ENCODE data around the gene CP.

Gene CP

GRCh38 chr3:149181182-149181581, 40.4 kb downstream of the CP start:
- H3K9me3 Mint-ChIP-seq: no peaks in the 10 kb centered on the region
- DNase-seq (no peak), ATAC-seq (no peak)
- no peaks in the 10 kb centered on the region for H3K4me1 Mint-ChIP-seq
- H3K4me3 Mint-ChIP-seq: no peak overlapping the region
- no peaks in the 10 kb centered on the region for H3K27me3 Mint-ChIP-seq
- peaks cover 3% of the 10 kb centered on the region for H3K36me3 Mint-ChIP-seq (ENCODE audit: low read depth)
- no peak overlapping the region for H3K27ac Mint-ChIP-seq

DNA sequence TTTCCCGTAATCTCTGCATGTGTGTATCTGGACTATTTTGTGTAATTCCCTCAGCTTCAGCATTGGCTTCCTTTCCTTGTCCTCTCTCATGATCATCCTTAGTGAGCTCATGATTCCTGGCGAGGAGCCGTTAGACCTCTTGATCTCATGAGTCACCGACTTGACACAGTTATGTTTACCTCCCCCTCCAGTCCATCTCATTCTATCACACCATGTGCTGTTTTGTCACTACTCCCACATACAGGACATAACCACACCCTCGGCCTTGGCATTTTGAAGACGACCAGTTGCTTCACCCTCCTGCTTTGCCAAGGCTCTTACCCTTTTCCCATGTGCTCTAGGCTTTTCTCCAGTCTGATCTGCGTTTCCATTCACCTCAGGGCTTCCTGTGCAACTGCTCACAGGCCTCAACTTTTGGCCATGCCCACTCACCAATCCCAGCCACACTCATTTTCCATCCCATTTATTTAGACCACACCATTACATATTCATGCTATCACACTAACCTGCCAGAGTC, 41.5 kb downstream of the CP start:
- ATAC-seq (peak; percentile 40), DNase-seq (no peak)
- H3K27me3 Mint-ChIP-seq: no peaks in the 10 kb centered on the region
- no peak overlapping the region for H3K27ac Mint-ChIP-seq
- H3K4me1 Mint-ChIP-seq: peaks cover 6% of the 10 kb centered on the region
- no peaks in the 10 kb centered on the region for H3K9me3 Mint-ChIP-seq
- H3K36me3 Mint-ChIP-seq (ENCODE audit: low read depth): peaks cover 5% of the 10 kb centered on the region
- H3K4me3 Mint-ChIP-seq: no peak overlapping the region

- DNase-seq: no peak
- H3K36me3 Mint-ChIP-seq (ENCODE audit: low read depth): peaks cover 7% of the 10 kb centered on the region
- no peak overlapping the region for H3K4me3 Mint-ChIP-seq
- H3K4me1 Mint-ChIP-seq: peaks cover 11% of the 10 kb centered on the region
- ATAC-seq: no peak
- no peaks in the 10 kb centered on the region for H3K27me3 Mint-ChIP-seq
- H3K9me3 Mint-ChIP-seq: no peaks in the 10 kb centered on the region
- H3K27ac Mint-ChIP-seq: no peak overlapping the region
These were observed 42.4 kb downstream of the CP start for GRCh38 chr3:149179220-149179619.

DNA sequence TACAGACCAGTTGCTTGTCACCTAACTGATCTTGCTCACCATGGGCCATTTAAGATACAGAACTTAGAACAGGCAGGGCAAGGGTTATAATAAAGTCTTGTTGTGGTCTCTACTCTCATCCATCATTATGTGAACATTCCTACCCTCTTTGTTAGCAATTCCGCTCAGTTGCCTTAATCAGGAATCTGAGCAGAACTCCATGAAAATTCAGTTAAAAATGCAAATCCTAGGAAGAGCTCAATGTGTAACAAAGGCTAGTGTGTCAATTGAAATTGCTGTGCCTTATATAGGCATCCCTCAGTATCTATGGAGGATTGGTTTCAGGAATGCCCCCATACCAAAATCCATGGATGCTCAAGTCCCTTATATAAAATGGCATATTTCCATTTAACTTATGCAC, 44.5 kb downstream of the CP start:
- no peaks in the 10 kb centered on the region for H3K27me3 Mint-ChIP-seq
- ATAC-seq: no peak
- H3K9me3 Mint-ChIP-seq: no peaks in the 10 kb centered on the region

GRCh38 chr3:149174901-149175300, 46.7 kb downstream of the CP start:
- Mint-ChIP-seq H3K4me3 (no peak overlapping the region), H3K27me3 (no peaks in the 10 kb centered on the region), H3K36me3 (ENCODE audit: low read depth) (peaks cover 26% of the 10 kb centered on the region), H3K27ac (peak overlapping the region; percentile 52), H3K4me1 (peaks cover 13% of the 10 kb centered on the region), H3K9me3 (no peaks in the 10 kb centered on the region)
- ATAC-seq (peak; percentile 98), DNase-seq (peak; percentile 10)

More for the DNA sequence above, 44.5 kb downstream of the CP start:
- Mint-ChIP-seq H3K27ac (no peak overlapping the region), H3K4me1 (peaks cover 13% of the 10 kb centered on the region), H3K4me3 (no peak overlapping the region), H3K36me3 (ENCODE audit: low read depth) (peaks cover 18% of the 10 kb centered on the region)
- DNase-seq: no peak

- ATAC-seq: no peak
- Mint-ChIP-seq H3K36me3 (ENCODE audit: low read depth) (peaks cover 44% of the 10 kb centered on the region), H3K27ac (no peak overlapping the region), H3K27me3 (no peaks in the 10 kb centered on the region), H3K4me1 (peaks cover 15% of the 10 kb centered on the region), H3K9me3 (no peaks in the 10 kb centered on the region), H3K4me3 (no peak overlapping the region)
- no peak for DNase-seq
These were observed 51.0 kb downstream of the CP start for GRCh38 chr3:149170672-149171071.

- H3K9me3 Mint-ChIP-seq: no peaks in the 10 kb centered on the region
- H3K27me3 Mint-ChIP-seq: no peaks in the 10 kb centered on the region
- H3K36me3 Mint-ChIP-seq (ENCODE audit: low read depth): peaks cover 48% of the 10 kb centered on the region
- peaks cover 4% of the 10 kb centered on the region for H3K4me1 Mint-ChIP-seq
- no peak overlapping the region for H3K4me3 Mint-ChIP-seq
- DNase-seq: no peak
- H3K27ac Mint-ChIP-seq: no peak overlapping the region
- ATAC-seq: no peak
These were observed 53.7 kb downstream of the CP start for GRCh38 chr3:149167898-149168297.

DNA sequence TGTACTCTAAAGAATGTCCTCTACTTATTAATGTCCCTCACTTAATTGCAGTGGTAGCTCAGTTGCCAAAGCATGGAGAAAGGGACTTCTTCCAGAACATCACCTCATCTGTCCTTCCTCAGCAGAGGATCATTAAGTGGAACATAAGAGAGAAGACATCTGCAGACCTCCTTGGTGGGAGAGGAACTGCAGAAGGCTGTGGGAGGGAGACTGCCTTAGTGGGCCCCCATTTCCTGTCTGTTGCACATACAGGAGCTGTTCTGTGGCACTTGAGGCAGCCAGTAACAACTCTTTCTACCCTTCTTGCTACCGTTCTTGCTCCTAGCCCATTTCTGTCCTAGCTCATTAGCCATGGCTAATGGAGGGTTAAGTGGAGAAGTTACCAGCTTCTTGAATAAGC, 58.6 kb downstream of the CP start:
- Mint-ChIP-seq H3K36me3 (ENCODE audit: low read depth) (peaks cover 36% of the 10 kb centered on the region), H3K27me3 (no peaks in the 10 kb centered on the region), H3K27ac (no peak overlapping the region), H3K4me3 (no peak overlapping the region), H3K4me1 (peaks cover 4% of the 10 kb centered on the region), H3K9me3 (no peaks in the 10 kb centered on the region)
- no peak for DNase-seq
- ATAC-seq: no peak

DNA sequence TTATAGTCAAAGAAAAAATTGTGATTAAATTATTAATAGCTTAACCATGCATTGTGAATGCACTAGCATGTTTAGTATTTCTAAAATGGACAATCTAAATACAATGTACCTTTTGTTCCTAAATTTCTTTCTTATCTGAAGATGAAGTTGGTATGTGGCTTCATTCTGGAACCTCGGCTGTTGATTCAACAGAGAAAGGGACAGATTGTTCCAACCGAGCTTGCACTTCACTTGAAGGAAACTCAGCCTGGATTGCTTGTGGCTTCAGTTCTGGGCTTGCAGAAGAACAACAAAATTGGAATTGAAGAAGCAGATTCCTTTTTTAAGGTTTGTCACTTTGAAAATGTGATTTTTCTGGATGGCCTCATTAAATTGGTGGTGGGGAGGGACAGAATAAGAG, 59.6 kb downstream of the CP start:
- H3K36me3 Mint-ChIP-seq (ENCODE audit: low read depth): peaks cover 38% of the 10 kb centered on the region
- ATAC-seq: no peak

DNA sequence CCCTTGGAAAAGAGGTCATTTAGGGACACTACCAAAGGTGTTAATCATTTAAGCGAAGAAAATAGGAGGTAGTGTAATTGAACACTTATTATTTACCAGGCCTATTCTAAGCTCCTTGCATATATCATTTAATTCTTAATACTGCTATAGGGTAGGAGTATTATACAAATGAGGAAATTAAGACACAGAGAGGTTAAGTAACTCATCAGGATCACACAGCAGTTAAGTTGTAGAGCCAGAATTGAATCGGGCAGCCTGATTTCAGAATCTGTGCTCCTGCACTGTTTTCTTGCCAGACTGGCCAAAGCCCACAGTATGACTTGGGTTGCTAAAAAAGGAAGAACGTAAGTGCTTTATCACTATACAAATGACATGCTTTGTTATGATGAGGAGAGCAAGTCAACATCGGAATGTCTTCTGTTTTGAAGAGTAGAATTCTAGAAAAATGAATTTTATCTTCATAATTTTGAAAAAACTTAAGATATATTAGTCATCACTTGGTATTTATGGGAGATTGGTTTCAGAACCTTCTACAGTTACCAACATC, 60.8 kb downstream of the CP start:
- Mint-ChIP-seq H3K36me3 (ENCODE audit: low read depth) (peaks cover 37% of the 10 kb centered on the region), H3K4me3 (no peak overlapping the region), H3K27me3 (no peaks in the 10 kb centered on the region), H3K9me3 (no peaks in the 10 kb centered on the region), H3K4me1 (peaks cover 2% of the 10 kb centered on the region), H3K27ac (no peak overlapping the region)
- DNase-seq: no peak
- ATAC-seq: no peak

More for the DNA sequence above, 59.6 kb downstream of the CP start:
- Mint-ChIP-seq H3K4me1 (peaks cover 2% of the 10 kb centered on the region), H3K9me3 (no peaks in the 10 kb centered on the region), H3K27ac (no peak overlapping the region), H3K4me3 (no peak overlapping the region), H3K27me3 (no peaks in the 10 kb centered on the region)
- DNase-seq: no peak

DNA sequence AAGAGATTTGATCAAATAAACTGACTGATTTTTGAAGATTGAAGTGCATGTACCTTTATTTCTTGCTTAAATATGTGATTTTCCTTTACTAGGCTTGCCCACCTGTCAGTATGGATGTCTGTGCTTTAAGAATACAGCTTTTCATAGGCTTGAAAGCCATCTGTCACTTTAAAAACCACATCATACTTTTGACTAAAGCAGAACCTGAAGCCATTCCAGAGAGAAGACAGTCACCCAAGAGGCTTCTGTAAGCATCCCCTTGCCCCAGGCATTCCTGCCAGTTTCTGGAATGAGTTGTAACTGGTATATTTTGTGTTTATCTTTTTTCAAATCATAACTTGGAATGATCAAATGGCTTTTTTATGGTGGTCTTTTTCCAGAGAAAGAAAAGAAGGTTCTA, 68.2 kb downstream of the CP start:
- H3K36me3 Mint-ChIP-seq (ENCODE audit: low read depth): peaks cover 22% of the 10 kb centered on the region
- no peaks in the 10 kb centered on the region for H3K27me3 Mint-ChIP-seq
- no peak overlapping the region for H3K4me3 Mint-ChIP-seq
- DNase-seq (no peak), ATAC-seq (no peak)
- no peaks in the 10 kb centered on the region for H3K9me3 Mint-ChIP-seq
- H3K27ac Mint-ChIP-seq: no peak overlapping the region
- peaks cover 17% of the 10 kb centered on the region for H3K4me1 Mint-ChIP-seq

DNA sequence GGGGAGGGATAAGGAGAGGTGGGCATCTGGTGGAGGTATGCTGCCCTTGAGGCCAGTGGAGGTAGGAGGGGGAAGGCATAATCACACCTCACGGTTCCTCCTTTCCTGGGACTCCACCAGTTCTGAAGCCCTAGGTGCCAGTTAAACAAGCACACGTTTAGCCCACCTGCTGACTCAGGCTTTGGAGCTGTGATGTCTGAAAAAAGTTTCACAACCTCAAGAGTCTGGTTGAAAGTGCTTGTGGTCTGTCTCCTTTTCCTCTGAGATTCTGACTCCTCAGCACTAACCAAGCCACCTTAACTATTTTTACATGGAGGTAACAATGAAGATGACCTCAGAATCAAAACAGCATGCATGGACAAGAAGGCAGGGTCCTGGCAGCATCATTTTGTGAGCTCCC, 69.2 kb downstream of the CP start:
- peak; percentile 95 for ATAC-seq
- peak; percentile 13 for DNase-seq
- no peaks in the 10 kb centered on the region for H3K27me3 Mint-ChIP-seq
- peak overlapping the region; percentile 46 for H3K27ac Mint-ChIP-seq
- peaks cover 17% of the 10 kb centered on the region for H3K4me1 Mint-ChIP-seq
- no peak overlapping the region for H3K4me3 Mint-ChIP-seq
- peaks cover 18% of the 10 kb centered on the region for H3K36me3 Mint-ChIP-seq (ENCODE audit: low read depth)
- no peaks in the 10 kb centered on the region for H3K9me3 Mint-ChIP-seq

DNA sequence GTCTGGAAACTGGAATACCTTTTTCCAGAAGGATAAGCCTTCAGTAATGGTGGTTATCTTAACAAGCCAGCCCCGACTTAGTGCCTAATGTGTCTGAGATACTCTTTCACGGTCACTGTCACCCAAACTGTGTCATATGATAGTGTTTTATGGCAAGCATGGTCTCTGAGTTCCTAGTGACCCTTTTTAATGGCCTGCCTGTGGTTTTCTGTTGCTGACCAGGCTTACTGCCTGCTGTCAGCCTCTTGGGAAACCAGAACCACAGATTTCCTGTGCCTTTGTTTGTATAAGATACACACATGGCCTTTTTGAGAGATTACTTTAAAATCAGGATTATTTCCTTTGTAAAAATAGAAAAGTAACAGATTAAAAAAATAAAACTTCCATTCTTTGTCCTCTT, 69.8 kb downstream of the CP start:
- DNase-seq: no peak
- no peak for ATAC-seq
- H3K9me3 Mint-ChIP-seq: no peaks in the 10 kb centered on the region
- no peaks in the 10 kb centered on the region for H3K27me3 Mint-ChIP-seq
- H3K27ac Mint-ChIP-seq: peak overlapping the region; percentile 46
- H3K4me3 Mint-ChIP-seq: no peak overlapping the region
- peaks cover 17% of the 10 kb centered on the region for H3K4me1 Mint-ChIP-seq
- H3K36me3 Mint-ChIP-seq (ENCODE audit: low read depth): peaks cover 17% of the 10 kb centered on the region

DNA sequence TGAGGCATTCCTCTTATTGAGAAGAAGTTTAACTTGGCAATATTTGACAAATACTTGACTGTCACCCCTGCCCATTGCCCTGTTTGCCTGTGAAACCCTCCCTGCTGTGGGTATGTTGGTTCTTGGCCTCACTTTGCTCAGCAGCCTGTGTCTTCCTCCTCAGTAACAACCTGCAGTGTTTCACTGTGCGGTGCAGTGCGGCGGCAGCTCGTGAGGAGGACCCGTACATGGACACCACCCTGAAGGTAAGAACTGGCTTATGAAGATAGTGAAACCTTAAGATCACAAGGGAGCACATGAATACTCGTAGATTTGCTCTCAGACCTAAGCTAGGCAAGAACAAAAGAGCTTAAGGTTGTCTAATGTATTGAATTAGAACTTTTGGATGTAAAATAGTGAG, 71.2 kb downstream of the CP start:
- H3K4me3 Mint-ChIP-seq: no peak overlapping the region
- no peak for ATAC-seq
- no peak overlapping the region for H3K27ac Mint-ChIP-seq
- peaks cover 17% of the 10 kb centered on the region for H3K4me1 Mint-ChIP-seq
- no peaks in the 10 kb centered on the region for H3K9me3 Mint-ChIP-seq
- peaks cover 14% of the 10 kb centered on the region for H3K36me3 Mint-ChIP-seq (ENCODE audit: low read depth)
- no peak for DNase-seq
- H3K27me3 Mint-ChIP-seq: no peaks in the 10 kb centered on the region

GRCh38 chr3:149145974-149146373, 75.7 kb downstream of the CP start:
- ATAC-seq (peak; percentile 28), DNase-seq (no peak)
- Mint-ChIP-seq H3K4me1 (peaks cover 2% of the 10 kb centered on the region), H3K36me3 (ENCODE audit: low read depth) (peaks cover 19% of the 10 kb centered on the region), H3K9me3 (no peaks in the 10 kb centered on the region), H3K27ac (no peak overlapping the region), H3K4me3 (no peak overlapping the region), H3K27me3 (no peaks in the 10 kb centered on the region)

- ATAC-seq (no peak), DNase-seq (no peak)
- Mint-ChIP-seq H3K4me1 (peaks cover 2% of the 10 kb centered on the region), H3K9me3 (no peaks in the 10 kb centered on the region), H3K27me3 (no peaks in the 10 kb centered on the region), H3K36me3 (ENCODE audit: low read depth) (peaks cover 19% of the 10 kb centered on the region), H3K27ac (peak overlapping the region; percentile 21), H3K4me3 (no peak overlapping the region)
These were observed 76.3 kb downstream of the CP start for GRCh38 chr3:149145356-149145755.
